Suppressor macrophage (primary cell): ENCODE results near the gene ABHD18.
A peak's percentile ranks its signal among the peaks of the same experiment; 100 is the strongest.
"Not testable (repeated sequence)": the region's sequence is repeated elsewhere in the genome, so short reads cannot be mapped to it uniquely, and the experiment has no call there.

Experiments used
- DNase-seq, 4 experiments: peaks; one replicate each; pipeline ENCODE4 v3.0.0-alpha.2; 2020 to 2022

ABHD18 gene

GRCh38 chr4:127993151-127993550 lies 27.9 kb downstream of the ABHD18 start:
- peak; percentile 26 to 67 (median 44) for DNase-seq

GRCh38 chr4:127995776-127996175 lies 30.6 kb downstream of the ABHD18 start:
- peak in 3 of 4 experiments; percentile 20 to 36 (median 30) for DNase-seq

GRCh38 chr4:127996521-127996920 lies 31.3 kb downstream of the ABHD18 start:
- not testable (repeated sequence) for DNase-seq

GRCh38 chr4:127997534-127998388 lies 32.6 kb downstream of the ABHD18 start:
- DNase-seq, result peak; percentile 21 to 56 (median 46)

GRCh38 chr4:128006592-128006991 lies 41.4 kb downstream of the ABHD18 start:
- no peak for DNase-seq

GRCh38 chr4:128009428-128009827 lies 44.2 kb downstream of the ABHD18 start:
- peak in 1 of 4 experiments; percentile 22 for DNase-seq

- DNase-seq, result no peak
These were observed 60.1 kb downstream of the ABHD18 start for GRCh38 chr4:128025319-128025718.

- no peak for DNase-seq
These were observed 64.7 kb downstream of the ABHD18 start for GRCh38 chr4:128029907-128030306.

- no peak for DNase-seq
These were observed 66.7 kb downstream of the ABHD18 start for GRCh38 chr4:128031756-128032384.

GRCh38 chr4:128039568-128039967 lies 74.4 kb downstream of the ABHD18 start:
- DNase-seq, result no peak

GRCh38 chr4:128047019-128047418 lies 81.8 kb downstream of the ABHD18 start:
- DNase-seq, result not testable (repeated sequence)

- not testable (repeated sequence) for DNase-seq
These were observed 82.3 kb downstream of the ABHD18 start for GRCh38 chr4:128047514-128047913.

- DNase-seq, result peak in 2 of 4 experiments; percentile 13
These were observed 86.0 kb downstream of the ABHD18 start for GRCh38 chr4:128051229-128051628.

- not testable (repeated sequence) for DNase-seq
These were observed 89.7 kb downstream of the ABHD18 start for GRCh38 chr4:128054907-128055306.

GRCh38 chr4:128055441-128056206 lies 90.4 kb downstream of the ABHD18 start:
- DNase-seq, result not testable (repeated sequence)

GRCh38 chr4:128056396-128056795 lies 91.2 kb downstream of the ABHD18 start:
- DNase-seq, result no peak

- peak in 1 of 4 experiments; percentile 5 for DNase-seq
These were observed 95.0 kb downstream of the ABHD18 start for GRCh38 chr4:128060121-128060698.

- DNase-seq, result peak; percentile 96 to 99 (median 98)
These were observed 95.7 kb downstream of the ABHD18 start, which contains the start of gene LARP1B for GRCh38 chr4:128060699-128061565. LARP1B (plus strand) TSS chr4:128061312; CDS start chr4:128074952, 13,640 bp downstream.

- DNase-seq, result peak; percentile 54 to 80 (median 68)
These were observed 96.6 kb downstream of the ABHD18 start for GRCh38 chr4:128061566-128062536.

GRCh38 chr4:128066453-128066820 lies 101.2 kb downstream of the ABHD18 start:
- not testable (repeated sequence) for DNase-seq
